Activated naive CD4-positive, alpha-beta T cell treated with anti-CD3 and anti-CD28 coated beads, Interleukin-2, amount 10 ng/mL, durations not matched to agents 7 days and 5 days (primary cell): ENCODE results near the gene ZNF609.
A peak's percentile ranks its signal among the peaks of the same experiment; 100 is the strongest.

ENCODE experiments used
- CTCF ChIA-PET: fragments of 350-600 bp; sonication (Branson Sonifier 250); formaldehyde crosslinking; loops from one replicate; lab custom pipeline; 2021; ENCODE audit warnings: antibody characterized with exemption; lab: Charles Lee
- DNase-seq: peaks from one replicate; pipeline ENCODE4 v3.0.0-alpha.2; 2020
- H3K27ac Mint-ChIP-seq: one replicate; pipeline ENCODE4 v1.8.0; 2021; ENCODE audit warnings: mild to moderate bottlenecking, moderate library complexity, mixed read lengths
- H3K27me3 Mint-ChIP-seq: one replicate; pipeline ENCODE4 v1.8.0; 2021; ENCODE audit warnings: mild to moderate bottlenecking, mixed read lengths
- H3K36me3 Mint-ChIP-seq: one replicate; pipeline ENCODE4 v1.8.0; 2021; ENCODE audit warnings: mixed read lengths
- H3K4me1 Mint-ChIP-seq: one replicate; pipeline ENCODE4 v1.8.0; 2021; ENCODE audit warnings: mixed read lengths
- H3K4me3 Mint-ChIP-seq: one replicate; pipeline ENCODE4 v1.8.0; 2021; ENCODE audit warnings: mild to moderate bottlenecking, moderate library complexity, mixed read lengths
- H3K9me3 Mint-ChIP-seq: one replicate; pipeline ENCODE4 v1.8.0; 2021; ENCODE audit warnings: mixed read lengths

Gene ZNF609

DNA sequence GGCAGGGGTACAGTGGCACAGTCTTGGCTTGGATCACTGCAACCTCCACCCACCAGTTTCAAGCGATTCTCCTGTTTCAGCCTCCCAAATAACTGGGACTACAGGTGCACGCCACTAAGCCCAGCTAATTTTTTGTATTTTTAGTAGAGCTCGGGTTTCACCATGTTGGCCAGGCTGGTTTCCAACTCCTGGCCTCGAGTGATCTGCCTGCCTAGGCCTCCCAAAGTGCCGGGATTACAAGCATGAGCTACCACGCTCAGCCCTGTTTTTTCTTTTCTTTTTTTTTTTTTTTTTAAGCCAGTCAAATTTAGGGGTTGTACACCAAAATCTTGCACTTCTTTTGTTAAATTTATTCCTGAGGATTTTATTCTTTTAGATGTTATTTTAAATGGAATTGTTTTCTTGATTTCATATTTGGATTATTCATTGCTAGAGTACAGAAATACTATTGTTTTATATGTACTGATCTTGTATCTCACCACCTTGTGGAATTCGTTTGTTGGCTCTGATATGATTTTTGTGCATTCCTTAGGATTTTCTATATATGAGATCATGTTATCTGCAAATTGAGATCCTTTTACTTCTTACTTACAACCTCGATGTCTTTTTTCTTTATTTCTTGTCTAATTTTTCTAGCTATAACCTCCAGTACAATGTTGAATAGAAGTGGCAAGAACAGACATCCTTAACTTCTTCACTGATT lies 65.6 kb downstream of the ZNF609 start:
- H3K4me3 Mint-ChIP-seq, result no peak overlapping the region
- no peaks in the 10 kb centered on the region for H3K9me3 Mint-ChIP-seq
- CTCF ChIA-PET, result no interaction called here
- H3K4me1 Mint-ChIP-seq, result peaks cover 22% of the 10 kb centered on the region
- peaks cover 37% of the 10 kb centered on the region for H3K36me3 Mint-ChIP-seq
- H3K27ac Mint-ChIP-seq, result no peak overlapping the region
- H3K27me3 Mint-ChIP-seq, result no peaks in the 10 kb centered on the region
- no peak for DNase-seq

GRCh38 chr15:64527263-64527984 lies 67.0 kb downstream of the ZNF609 start:
- no peak overlapping the region for H3K27ac Mint-ChIP-seq
- no peak for DNase-seq
- H3K27me3 Mint-ChIP-seq, result no peaks in the 10 kb centered on the region
- H3K36me3 Mint-ChIP-seq, result peaks cover 34% of the 10 kb centered on the region
- CTCF ChIA-PET, result no interaction called here
- H3K9me3 Mint-ChIP-seq, result no peaks in the 10 kb centered on the region
- H3K4me1 Mint-ChIP-seq, result peaks cover 29% of the 10 kb centered on the region
- H3K4me3 Mint-ChIP-seq, result no peak overlapping the region

- no peak overlapping the region for H3K27ac Mint-ChIP-seq
- CTCF ChIA-PET, result no interaction called here
- no peaks in the 10 kb centered on the region for H3K27me3 Mint-ChIP-seq
- peaks cover 40% of the 10 kb centered on the region for H3K36me3 Mint-ChIP-seq
- DNase-seq, result no peak
- no peak overlapping the region for H3K4me3 Mint-ChIP-seq
- H3K9me3 Mint-ChIP-seq, result no peaks in the 10 kb centered on the region
- H3K4me1 Mint-ChIP-seq, result peaks cover 41% of the 10 kb centered on the region
Measured at GRCh38 chr15:64528871-64529270, 68.5 kb downstream of the ZNF609 start.

DNA sequence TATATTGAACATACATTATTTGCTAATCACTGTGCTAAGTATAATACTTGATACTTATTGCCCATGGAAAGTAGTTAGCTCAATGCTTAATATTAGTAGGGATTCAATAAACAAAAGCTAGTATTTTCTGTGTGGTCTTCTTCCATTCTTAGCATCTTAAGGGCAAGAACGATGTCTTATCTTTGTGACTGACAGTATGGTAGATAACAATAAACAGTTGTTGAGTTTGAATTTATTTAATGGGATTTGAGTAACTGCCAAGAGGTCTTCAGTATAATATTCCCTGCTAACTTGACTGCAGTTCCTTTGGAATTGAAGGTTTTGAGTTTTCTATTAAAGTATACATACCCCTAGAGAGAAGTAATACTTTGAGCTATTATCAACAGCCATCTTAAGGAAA lies 70.1 kb downstream of the ZNF609 start:
- Mint-ChIP-seq H3K4me1 (peaks cover 41% of the 10 kb centered on the region), H3K27me3 (no peaks in the 10 kb centered on the region), H3K27ac (no peak overlapping the region), H3K9me3 (no peaks in the 10 kb centered on the region), H3K4me3 (no peak overlapping the region), H3K36me3 (peaks cover 34% of the 10 kb centered on the region)
- DNase-seq, result no peak
- CTCF ChIA-PET, result interaction anchor here (0.6 to 1.6 kb wide), 4 partner anchors 99 to 123 kb away, joined by 3 to 6 read pairs (median 4); no protein-coding TSS in a partner anchor

GRCh38 chr15:64530918-64531317 lies 70.5 kb downstream of the ZNF609 start:
- Mint-ChIP-seq H3K4me1 (peaks cover 43% of the 10 kb centered on the region), H3K4me3 (no peak overlapping the region), H3K27me3 (no peaks in the 10 kb centered on the region), H3K36me3 (peaks cover 32% of the 10 kb centered on the region), H3K9me3 (no peaks in the 10 kb centered on the region), H3K27ac (no peak overlapping the region)
- DNase-seq, result no peak
- CTCF ChIA-PET, result interaction anchor here (0.6 to 1.6 kb wide), 4 partner anchors 100 to 123 kb away, joined by 3 to 6 read pairs (median 4); no protein-coding TSS in a partner anchor

GRCh38 chr15:64532521-64533315 lies 72.3 kb downstream of the ZNF609 start:
- CTCF ChIA-PET, result interaction anchor here (0.6 to 1.1 kb wide), 3 partner anchors 103 to 195 kb away, joined by 4 read pairs; no protein-coding TSS in a partner anchor
- H3K27ac Mint-ChIP-seq, result peak overlapping the region; percentile 25

DNA sequence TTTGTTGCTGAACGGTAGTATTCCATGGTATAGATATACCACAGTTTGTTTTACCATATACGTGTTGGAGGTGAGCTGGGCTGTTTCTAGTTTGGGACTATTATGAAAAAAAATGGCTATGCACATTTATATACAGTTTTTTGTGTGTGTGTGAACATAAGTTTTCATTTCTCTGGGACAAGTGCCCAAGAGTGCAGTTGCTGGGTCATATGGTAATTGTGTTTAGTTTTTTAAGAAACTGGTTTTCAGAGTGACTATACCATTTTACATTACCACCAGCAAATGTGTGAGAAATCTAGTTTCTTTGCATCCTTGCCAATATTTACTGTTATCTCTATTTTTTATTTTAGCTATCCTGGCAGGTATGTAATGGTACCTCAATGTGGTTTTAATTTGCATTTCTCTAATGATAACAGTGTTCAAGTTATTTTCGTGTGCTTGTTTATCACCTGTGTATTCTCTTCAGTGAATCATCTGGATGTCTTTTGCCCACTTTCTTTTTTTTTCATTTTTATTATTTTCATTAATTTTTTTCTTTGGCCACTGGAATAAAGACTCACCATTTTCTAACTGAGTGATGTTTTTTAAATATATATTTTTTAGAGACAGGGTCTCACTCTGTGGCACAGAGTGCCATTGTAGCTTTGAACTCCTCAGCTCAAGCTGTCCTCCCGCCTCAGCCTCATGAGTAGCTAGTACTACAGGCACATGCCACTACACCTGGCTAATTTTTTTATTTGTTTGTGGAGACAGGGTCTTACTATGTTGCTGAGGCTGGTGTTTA lies 75.3 kb downstream of the ZNF609 start:
- Mint-ChIP-seq H3K27me3 (no peaks in the 10 kb centered on the region), H3K4me3 (no peak overlapping the region), H3K27ac (no peak overlapping the region), H3K9me3 (no peaks in the 10 kb centered on the region), H3K36me3 (peaks cover 18% of the 10 kb centered on the region), H3K4me1 (peaks cover 36% of the 10 kb centered on the region)
- CTCF ChIA-PET, result interaction anchor here (0.6 to 0.9 kb wide), 2 partner anchors 23 to 69 kb away, joined by 3 read pairs; no protein-coding TSS in a partner anchor
- DNase-seq, result no peak

More at GRCh38 chr15:64532521-64533315, 72.3 kb downstream of the ZNF609 start:
- no peak overlapping the region for H3K4me3 Mint-ChIP-seq
- peaks cover 37% of the 10 kb centered on the region for H3K4me1 Mint-ChIP-seq
- no peaks in the 10 kb centered on the region for H3K27me3 Mint-ChIP-seq
- DNase-seq, result no peak
- H3K9me3 Mint-ChIP-seq, result no peaks in the 10 kb centered on the region
- peaks cover 26% of the 10 kb centered on the region for H3K36me3 Mint-ChIP-seq

- H3K4me3 Mint-ChIP-seq, result no peak overlapping the region
- H3K9me3 Mint-ChIP-seq, result no peaks in the 10 kb centered on the region
- no peaks in the 10 kb centered on the region for H3K27me3 Mint-ChIP-seq
- peak overlapping the region; percentile 13 for H3K27ac Mint-ChIP-seq
- H3K4me1 Mint-ChIP-seq, result peaks cover 36% of the 10 kb centered on the region
- CTCF ChIA-PET, result interaction anchor here (0.6 to 1.0 kb wide), 3 partner anchors 22 to 115 kb away, joined by 3 to 6 read pairs (median 3); no protein-coding TSS in a partner anchor
- peaks cover 18% of the 10 kb centered on the region for H3K36me3 Mint-ChIP-seq
- DNase-seq, result no peak
Measured at GRCh38 chr15:64536244-64536836, 76.0 kb downstream of the ZNF609 start.

GRCh38 chr15:64542091-64542490 lies 81.7 kb downstream of the ZNF609 start:
- no peaks in the 10 kb centered on the region for H3K9me3 Mint-ChIP-seq
- no peak for DNase-seq
- H3K27ac Mint-ChIP-seq, result no peak overlapping the region
- no peaks in the 10 kb centered on the region for H3K27me3 Mint-ChIP-seq
- peaks cover 10% of the 10 kb centered on the region for H3K36me3 Mint-ChIP-seq
- CTCF ChIA-PET, result interaction anchor here (0.6 kb wide), 1 partner anchor 82 kb away, joined by 3 read pairs; no protein-coding TSS in a partner anchor
- peaks cover 2% of the 10 kb centered on the region for H3K4me1 Mint-ChIP-seq
- no peak overlapping the region for H3K4me3 Mint-ChIP-seq

- DNase-seq, result no peak
- CTCF ChIA-PET, result no interaction called here
- Mint-ChIP-seq H3K9me3 (no peaks in the 10 kb centered on the region), H3K36me3 (peaks cover 12% of the 10 kb centered on the region), H3K27me3 (no peaks in the 10 kb centered on the region), H3K4me1 (peaks cover 2% of the 10 kb centered on the region), H3K4me3 (no peak overlapping the region), H3K27ac (no peak overlapping the region)
Measured at GRCh38 chr15:64544450-64544849, 84.1 kb downstream of the ZNF609 start.

GRCh38 chr15:64547275-64547674 lies 86.9 kb downstream of the ZNF609 start:
- H3K4me1 Mint-ChIP-seq, result peaks cover 2% of the 10 kb centered on the region
- CTCF ChIA-PET, result no interaction called here
- H3K27ac Mint-ChIP-seq, result no peak overlapping the region

GRCh38 chr15:64548235-64548634 lies 87.9 kb downstream of the ZNF609 start:
- no peak overlapping the region for H3K27ac Mint-ChIP-seq
- CTCF ChIA-PET, result no interaction called here
- no peaks in the 10 kb centered on the region for H3K4me1 Mint-ChIP-seq
- no peaks in the 10 kb centered on the region for H3K9me3 Mint-ChIP-seq
- no peak for DNase-seq
- no peaks in the 10 kb centered on the region for H3K27me3 Mint-ChIP-seq
- peaks cover 11% of the 10 kb centered on the region for H3K36me3 Mint-ChIP-seq
- no peak overlapping the region for H3K4me3 Mint-ChIP-seq

More at GRCh38 chr15:64547275-64547674, 86.9 kb downstream of the ZNF609 start:
- Mint-ChIP-seq H3K9me3 (no peaks in the 10 kb centered on the region), H3K36me3 (peaks cover 13% of the 10 kb centered on the region), H3K27me3 (no peaks in the 10 kb centered on the region), H3K4me3 (no peak overlapping the region)
- no peak for DNase-seq

DNA sequence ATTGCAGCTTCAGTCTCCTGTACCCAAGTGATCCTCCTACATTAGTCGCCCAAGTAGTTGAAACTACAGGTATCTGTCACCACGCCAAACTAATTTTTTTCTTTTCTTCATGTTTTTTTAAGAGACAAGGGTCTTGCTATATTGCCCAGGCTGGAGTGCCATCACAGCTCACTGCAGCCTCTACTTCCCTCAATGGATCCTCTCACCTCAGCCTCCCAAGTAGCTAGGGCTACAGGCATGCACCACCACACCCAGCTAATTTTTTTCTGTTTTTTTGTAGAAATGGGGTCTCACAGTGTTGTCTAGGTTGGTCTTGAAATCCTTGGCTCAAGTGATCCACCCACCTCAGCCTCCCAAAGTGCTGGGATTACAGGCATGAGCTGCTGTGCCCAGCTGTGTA lies 89.5 kb downstream of the ZNF609 start:
- Mint-ChIP-seq H3K27ac (no peak overlapping the region), H3K4me3 (no peak overlapping the region), H3K4me1 (no peaks in the 10 kb centered on the region), H3K9me3 (no peaks in the 10 kb centered on the region), H3K27me3 (no peaks in the 10 kb centered on the region), H3K36me3 (peaks cover 9% of the 10 kb centered on the region)
- no peak for DNase-seq
- CTCF ChIA-PET, result no interaction called here
